Nucleus accumbens (tissue), 56 donors: ENCODE results near the gene TMEM92.
"Not testable (repeated sequence)": the region's sequence is repeated elsewhere in the genome, so short reads cannot be mapped to it uniquely, and the experiment has no call there.

Experiments used
- DNase-seq, 56 donors: peaks; one replicate each; lab custom pipeline; 2025; lab: John Stamatoyannopoulos, UW

The TMEM92 gene

DNA sequence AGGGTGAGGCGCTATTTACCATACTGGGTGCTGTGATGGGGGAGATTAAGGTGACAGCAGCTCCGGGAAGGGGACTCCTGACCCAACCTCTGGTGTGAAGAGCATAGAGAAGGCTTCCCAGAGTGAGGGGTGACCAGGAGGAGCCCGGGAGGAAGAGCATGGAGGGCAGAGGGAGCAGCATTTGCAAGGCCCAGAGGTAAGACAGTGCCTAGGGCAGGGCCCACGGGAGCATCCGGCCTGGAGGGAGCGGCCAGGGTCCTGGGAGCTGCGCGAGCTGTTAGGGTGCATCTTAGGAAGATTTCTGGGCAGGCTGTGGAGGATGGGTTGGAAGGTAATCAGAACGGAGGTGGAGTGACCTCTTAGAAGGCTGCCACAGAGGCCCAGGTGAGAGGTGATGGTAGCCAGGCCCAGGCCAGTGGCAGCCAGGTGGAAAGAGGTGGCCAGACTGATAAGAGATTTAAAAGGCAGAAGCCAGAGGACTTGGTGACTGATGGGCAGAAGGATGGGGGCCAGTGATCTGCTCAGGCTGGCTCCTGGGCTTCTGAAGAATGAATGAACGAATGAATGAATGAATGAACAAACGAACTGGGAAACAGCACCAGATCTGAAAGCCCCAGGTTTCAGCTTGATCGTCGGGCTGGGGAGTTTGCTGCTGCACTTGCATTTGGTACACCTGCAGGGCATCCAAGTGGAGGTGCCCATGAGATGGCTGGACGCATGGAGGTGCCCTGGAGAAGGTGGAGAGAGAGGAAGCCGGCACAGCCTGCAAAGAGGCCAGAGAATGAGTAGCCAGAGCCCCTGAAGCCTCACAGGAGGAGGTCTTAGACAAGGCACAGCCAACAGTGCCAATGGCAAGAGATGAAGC, 13.0 kb upstream of the TMEM92 start:
- DNase-seq: no peak

DNA sequence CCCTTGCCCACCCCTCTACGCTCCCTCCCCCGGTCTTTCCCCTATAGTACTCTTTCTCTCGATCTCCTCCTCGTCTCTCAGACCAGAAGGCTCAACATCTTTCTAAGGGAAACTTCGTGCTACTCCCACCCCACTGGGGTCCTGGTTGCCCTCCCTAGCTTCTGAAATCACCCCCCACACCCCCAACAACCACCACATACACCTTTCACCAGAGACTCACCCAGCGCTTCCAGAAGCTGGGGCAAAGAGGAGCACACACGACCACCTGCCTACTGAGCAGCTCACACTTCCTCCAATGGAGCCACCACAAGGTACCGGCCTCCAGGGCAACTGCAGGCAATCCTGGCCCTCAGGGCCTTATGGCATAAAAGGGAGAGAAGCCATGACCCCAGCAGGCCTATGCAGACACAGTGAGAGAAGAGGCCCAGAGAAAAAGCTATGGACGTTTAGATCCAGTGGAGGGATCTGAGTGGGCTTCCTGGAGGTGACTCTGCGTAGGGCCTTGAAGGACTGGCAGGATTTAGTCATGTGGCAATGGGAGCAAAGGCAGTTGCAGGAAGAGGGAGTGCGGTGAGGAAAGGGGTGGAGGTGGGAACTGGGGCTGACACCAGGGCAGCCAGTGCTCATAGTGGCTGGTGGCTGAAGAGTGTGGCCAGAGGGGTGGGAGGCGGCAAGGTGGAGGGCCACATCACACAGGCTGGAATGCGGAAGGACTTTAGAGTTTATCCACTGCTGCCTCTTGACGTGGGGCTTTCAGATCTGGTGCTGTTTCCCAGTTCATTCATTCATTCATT, 12.1 kb upstream of the TMEM92 start:
- DNase-seq: no peak

DNA sequence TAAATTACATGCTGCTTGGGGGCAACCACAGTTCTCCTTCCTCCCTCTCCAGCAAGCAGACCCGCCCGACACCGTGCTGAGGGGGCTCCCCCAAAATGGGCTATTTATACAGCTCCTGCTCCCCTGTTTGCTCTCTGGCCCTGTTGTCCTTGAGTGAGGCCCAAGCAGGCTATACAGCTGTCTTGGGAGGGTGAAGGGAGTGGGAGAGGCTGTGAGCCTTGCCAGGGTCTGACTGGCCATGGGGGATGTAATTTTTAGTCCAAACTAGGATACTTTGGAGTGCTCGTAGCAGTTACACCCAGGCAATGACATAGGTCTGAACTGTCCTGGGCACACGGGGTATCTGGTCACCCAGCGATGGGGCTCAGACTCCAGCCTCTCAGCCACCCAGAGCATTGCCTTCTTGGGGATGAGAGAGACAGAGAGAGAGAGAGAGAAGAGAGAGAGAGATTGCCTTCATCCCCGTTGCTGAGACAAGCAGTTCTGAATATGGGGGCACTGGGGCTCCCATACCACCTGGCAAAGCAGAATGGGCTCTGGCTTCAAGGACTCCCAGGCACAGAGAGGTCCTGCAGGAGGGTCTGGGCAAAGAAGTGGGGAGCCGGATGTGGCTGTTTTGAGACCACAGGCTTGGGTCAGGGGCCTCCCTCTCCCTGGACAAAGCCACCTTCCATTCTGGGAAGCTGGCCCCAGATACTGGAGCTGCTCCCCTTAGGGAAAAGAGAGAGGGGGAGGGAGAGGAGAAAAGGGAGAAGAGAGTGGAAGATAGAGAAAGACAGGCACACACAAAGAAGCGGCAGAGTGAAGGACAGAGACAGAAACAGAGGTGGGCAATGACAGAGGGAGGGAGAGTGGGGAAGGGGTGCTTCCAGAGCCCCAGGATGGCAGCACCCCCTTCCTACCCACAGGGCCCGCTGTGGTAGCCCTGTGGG, 10.7 kb upstream of the TMEM92 start:
- no peak for DNase-seq

DNA sequence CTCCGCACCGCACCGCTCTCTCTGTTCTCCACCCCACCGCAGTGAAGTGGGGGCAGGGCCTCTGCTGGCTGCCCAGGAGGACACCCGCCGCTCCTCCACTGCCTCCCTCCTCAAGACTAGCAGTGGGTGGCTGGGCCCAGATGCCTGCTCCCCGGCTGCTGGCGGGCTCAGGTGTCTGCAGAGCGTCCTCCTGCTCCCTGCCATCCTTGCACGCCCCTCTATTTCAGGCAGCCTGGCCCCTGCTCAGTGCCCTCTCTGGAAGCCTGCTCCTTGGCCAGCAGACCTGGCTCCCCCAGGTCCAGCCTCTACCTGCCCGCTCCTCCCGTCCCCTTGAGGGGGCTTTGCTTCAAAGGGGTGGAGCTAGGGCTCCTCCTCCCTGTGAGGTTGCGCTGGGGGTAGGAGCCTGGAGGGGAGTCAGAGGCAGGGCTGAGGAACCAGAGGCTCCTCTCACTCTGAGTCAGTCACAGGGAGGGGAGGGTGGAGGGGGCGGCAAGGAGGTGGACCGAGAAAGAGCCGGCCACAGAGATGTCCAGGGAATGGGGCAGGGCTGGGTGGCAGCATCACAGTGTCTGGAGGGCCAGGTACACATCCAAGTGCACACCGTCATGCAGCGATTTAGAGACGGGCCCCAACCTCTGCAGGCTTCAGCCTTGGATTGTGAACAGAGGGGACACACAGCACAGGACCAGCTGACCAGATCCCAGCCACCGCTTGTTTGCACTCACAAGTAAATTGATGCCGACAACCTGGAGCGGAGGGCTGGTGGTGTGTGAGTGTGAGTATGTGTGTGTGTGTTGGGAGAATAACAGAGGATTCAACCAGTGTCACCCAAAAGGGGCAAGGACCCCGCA, 9.8 kb upstream of the TMEM92 start:
- no peak for DNase-seq

DNA sequence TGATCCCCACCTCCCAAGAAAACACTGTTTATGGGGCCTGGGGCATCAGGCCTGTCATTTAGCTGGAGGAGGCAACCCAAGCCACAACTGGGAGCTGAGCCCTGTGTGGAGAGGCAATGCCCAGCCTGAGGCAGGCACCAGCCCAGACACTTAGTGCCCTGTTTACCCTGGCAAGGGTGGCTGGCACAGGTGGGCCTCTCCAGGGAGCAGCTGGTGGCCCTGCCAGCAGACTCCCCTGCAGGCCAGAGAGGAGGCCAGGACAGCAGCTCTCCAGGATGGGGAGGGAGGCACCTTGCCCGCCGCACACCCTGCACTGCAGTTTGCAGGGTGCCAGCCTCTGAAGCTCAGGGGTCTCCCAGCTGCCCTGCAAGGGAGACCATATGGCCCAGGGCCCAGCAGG, 9.1 kb upstream of the TMEM92 start:
- DNase-seq: peak in 1 of 56 donors; percentile 29

DNA sequence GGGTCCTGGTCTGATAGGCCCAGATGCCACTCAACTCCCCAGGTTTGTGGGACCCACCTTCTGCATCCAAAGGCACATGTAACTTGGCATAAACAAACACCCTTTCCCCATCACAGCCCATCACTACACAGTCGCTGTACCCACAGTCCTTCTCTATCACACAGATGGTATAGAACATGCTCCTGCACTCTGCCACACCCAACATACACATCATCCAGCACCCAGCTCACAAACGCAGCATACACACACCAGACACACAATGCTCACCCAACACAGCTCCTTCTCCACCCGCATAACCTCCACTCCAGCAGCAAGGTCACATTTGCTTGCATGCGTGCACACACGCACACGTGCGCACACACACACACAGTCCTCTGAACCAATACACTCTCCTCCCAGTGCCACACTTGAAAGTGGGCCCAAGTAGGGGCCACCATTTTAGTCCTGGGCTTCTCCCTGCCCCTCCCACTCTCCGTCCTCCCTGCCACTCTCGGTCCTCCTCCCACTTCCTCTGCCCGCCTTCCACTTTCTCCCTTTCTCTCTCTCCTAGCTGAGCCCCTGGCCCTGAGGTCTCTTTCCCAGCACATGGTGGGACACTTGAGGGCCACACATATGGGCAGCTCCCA, 8.5 kb upstream of the TMEM92 start:
- DNase-seq: no peak

DNA sequence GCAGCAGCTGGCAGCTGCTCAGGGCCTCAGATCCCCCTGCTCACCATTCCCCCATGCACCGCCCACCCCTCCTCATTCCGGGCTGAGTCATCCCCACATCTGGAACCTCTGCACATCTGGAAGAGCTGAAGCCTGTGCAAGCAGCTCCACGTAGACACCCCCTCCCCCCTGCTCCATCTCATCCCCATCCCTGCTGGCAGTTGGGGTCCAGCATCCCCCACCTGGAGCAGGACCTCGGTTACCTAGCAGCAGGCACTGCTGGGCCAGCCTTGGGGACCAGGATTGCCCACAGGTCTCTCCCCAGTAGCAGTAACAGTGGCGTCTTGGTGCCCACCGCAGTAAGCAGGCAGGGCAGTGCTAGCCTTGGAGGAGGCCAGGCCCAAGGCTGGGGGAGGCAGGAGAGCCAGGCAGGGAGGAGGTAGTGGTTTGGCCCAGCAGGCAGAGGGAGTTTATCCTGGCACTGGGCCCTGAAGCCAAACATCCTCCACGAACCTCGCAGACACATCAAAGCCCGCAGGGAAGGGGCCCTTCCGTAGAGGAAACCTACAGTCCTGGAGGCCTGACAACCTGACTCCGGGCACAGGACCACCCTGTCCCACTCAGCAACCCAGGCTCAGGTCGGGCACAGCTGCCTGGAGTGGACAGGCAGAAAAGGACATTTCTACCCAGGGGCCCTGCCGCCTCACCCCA, 7.7 kb upstream of the TMEM92 start:
- DNase-seq: no peak

DNA sequence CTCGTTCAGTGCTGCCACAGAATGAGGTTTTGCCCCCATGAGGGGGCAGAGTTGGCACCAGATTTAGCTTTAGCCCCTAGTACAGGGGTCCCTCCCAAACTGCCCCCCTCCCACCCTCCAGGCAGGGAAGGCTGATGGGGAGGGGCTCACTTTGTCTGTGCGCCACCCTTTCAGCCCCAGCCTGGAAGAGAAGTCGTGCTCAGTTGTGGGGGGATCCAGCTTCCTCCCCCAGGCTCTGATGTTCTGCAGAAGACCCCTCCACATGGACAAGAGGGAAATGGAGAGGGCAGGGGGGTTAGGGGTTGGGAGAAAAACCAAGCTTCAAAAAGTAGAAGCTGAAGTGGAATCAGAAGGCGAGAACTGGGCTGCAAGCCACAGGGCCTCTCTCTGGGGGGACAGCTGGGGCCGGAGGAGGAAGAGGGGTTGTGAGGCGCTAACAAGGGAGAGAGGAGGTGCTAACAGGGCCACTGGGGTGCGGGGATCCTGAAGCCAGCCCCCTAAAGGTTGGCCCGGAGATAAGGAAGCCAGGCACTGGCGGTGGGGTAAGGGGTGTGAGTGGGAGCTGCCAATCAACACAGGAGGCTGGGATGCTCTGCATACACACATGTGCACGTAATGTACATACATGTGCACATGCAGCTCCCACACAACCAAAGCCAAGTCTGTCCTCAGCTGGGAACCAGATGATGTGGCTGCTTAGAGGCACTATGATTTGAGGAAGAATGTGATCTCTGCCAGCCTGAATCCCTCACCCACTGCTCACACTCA, 7.0 kb upstream of the TMEM92 start:
- DNase-seq: no peak

DNA sequence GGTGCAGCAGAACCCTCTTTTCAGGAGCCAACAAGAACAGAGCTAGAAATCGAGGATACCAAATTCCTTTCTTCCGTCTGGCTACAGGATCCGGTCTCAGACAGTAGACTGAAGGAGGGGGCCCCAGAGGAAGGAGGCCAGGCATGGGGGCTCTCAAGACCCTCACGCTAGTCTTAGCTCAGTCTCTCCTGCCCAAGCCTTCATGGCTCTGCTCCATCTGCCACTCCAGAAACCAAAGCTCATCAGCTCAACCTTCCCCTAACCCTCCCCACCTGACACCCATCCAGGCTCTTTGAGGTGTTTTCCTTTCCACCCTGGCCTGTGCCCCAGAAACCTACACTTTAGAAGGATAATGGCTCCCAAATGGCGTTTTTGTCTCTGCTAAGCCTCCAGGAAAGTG, 6.2 kb upstream of the TMEM92 start:
- no peak for DNase-seq

DNA sequence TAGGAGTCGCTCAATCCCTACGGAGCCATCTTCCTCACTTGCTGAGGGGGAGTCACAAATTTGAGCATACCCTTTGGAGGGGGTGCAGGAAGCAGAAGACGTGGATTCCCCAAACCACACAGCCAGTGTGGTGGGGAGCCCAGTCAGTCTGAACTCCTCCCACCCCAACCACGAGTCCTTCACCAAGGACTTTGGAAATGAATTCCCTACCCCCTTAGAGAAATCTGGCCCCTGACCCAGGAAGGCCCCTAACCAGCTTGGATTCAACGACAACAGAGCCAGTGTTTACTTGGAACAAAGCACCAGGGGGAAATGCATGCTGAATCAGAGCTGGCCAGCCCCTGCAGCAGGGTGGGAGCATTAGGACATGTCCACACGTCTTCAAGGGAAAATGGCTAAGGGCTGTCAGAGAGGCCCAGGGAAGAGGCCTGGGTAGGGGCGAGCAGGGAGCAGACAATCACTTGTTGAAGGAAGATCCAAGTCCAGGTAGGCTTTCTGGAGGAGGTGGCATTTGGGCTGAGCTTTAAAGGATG, 5.5 kb upstream of the TMEM92 start:
- no peak for DNase-seq

DNA sequence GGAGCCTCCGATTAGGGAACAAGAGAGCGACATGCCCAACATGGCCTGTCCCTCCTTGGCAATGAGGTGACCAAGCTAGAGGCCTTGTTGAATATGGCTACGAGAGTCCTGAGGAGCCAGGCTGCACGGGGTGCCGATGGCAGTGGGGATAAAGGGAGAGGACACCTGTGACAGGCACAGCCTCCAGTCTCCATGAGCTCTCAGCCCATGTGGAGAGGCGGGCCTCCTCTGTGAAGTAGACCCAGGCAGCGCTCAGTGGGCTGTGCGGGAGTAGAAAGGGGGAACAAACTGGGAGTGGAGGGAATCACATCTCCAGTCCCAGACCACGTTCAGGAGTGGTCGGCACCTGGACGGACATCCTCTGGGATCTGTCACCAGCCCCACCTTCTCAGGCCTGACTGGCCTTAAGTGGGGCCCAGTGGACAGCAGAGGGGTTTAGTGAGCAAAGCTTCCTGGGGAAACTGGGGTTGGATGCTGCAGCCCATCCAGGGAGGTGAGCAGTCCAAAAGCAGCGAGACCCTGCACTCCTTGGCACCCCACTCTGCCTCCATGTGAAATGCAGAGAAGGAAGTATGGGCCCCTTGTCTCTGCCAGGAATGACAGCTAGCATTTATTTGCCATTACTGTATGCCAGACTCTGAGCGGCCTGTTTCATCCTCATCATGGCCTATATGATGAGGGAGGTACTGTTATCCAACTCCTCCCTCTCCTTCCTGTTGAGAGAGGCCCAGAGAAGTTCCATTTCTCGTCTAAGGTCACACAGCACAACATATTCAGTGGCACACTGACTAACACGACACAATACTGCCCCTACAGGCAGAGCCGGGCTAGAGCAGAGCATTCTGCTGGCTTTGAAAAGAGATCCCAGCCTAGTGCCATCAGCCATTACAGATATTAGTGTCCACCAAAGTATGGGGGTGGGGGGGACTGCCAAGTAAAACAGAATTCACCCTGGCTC, 4.5 kb upstream of the TMEM92 start:
- peak in 24 of 56 donors; percentile 3 to 62 (median 22) for DNase-seq

DNA sequence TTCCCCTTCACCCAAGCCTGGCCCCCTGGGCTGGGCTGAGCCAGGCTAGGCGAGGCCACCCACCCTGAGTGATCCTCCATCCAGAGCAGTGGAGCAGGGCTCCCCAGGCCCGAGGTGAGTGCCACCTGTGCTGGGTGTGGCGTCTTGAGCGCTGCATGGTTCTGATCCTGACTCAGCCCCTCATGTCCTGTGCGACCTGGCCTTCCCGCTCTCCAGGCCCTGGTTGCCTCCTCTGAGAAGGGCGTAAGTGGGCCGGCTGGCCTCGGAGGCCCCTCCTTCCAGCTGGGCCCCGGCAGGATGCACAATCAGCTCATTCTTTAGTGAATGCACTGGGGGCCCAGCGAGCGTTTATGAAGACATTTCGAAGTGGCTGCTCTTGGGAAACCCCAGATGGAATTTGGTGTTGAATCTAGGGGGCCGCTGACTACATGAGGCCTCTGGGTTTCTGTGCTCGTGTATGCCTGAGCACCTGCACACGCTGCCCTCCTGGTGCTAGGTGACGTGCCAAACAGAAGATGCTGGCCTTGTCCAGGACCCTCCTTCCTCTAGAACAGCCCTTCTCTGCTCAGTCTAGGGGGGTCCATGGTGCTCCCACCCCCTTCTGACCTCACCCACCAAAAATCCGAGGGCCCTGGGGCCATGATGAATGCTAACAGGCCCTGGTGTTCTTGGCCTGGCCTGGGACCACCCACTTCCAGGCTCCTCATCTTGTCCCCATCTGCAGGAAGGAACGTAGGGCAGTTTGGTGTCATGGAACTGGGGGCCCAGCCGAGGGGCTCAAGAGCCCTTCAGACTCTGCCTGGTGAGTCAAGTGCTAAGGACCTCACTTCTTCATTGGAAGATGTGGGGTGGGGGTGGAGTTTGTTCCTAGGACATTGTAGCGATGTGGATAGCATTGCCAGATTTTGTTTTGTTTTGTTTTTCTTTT, 3.6 kb upstream of the TMEM92 start:
- peak in 7 of 56 donors; percentile 14 to 38 (median 28) for DNase-seq

DNA sequence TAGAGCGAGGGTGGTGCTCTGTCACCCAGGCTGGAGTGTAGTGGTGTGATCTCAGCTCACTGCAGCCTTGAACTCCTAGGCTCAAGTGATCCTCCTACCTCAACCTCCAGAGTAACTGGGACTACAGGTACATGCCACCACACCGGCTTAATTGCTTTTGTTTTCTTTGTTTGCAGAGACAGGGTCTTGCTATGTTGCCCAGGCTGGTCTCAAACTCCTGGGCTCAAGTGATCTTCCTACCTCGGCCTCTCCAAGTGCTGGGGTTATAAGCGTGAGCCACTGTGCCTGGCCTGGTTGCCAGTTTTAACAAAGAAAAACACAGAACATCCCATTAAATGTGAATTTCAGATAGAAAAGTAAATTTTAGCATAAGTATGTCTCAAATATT, 2.9 kb upstream of the TMEM92 start:
- not testable (repeated sequence) for DNase-seq

DNA sequence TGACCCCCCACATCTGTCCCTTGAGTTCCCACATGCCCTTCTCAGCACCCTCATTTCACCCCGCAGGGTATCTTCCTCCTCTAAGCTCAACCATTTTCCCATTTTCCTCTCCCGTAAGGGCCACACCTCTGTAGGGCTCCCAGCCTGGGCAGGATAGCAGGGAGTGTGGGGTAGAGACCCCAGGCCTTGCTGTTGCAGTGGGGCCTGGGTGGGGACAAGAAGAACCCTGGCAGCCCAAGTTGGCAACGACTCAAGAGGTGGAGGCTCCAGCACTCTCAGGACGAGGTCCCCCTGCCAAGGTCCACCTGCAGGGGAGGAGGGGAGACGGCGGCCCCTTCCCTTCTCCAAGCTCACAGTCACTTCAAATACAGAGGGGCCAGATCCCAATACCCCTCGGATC, 2.0 kb upstream of the TMEM92 start:
- DNase-seq: no peak
